GM12801 (cell line): ENCODE results near the gene ATOSA.

ENCODE experiments used
- CTCF ChIP-seq: IDR thresholded peaks from one replicate; pipeline ENCODE4 v1.5.1; 2011; ENCODE audit warnings: control low read depth; ENCODE audit not compliant: insufficient read length; ENCODE audit errors: extremely low read depth

Gene ATOSA

DNA sequence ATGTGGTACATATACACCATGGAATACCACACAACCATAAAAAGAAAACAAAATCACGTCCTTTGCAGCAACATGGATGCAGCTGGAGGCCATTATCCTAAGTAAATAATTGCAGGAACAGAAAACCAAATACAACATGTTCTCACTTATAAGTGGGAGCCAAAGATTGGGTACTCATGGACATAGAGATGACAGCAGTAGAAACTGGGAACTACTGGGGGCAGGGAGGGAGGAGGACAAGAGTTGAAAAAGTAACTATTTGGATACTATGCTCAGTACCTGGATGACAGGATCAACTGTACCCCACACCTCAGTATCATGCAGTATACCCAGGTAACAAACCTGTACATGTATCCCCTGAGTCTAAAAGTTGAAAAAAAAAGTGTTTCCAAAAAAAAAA lies 23.2 kb upstream of the ATOSA start:
- TF ChIP-seq CTCF: no peak

- TF ChIP-seq CTCF: no peak
These were observed 20.3 kb upstream of the ATOSA start for GRCh38 chr15:52699457-52699856.

GRCh38 chr15:52698514-52698913 lies 19.3 kb upstream of the ATOSA start:
- TF ChIP-seq CTCF: no peak

- TF ChIP-seq CTCF: no peak
These were observed 17.9 kb upstream of the ATOSA start for GRCh38 chr15:52697051-52697450.

GRCh38 chr15:52695154-52695553 lies 16.0 kb upstream of the ATOSA start:
- TF ChIP-seq CTCF: no peak

DNA sequence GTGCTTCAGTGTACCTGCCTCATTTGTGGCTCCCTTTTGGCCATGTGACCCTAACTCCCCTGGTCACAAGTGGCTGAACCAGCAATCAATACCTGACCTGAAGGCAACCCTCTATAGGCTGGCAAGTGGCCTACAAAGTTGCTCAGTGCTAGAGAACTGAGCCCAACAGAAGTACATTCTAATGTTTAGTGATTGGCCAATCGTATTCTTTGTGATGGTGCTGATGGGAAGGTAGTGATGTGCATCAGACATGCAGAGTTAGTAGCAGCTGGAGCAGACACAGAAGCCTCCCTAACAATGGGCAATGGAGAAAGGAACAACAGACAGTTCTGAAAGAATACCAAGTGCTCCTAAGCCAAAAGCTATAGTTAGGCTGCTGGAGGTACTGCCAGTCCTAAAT lies 10.4 kb upstream of the ATOSA start:
- no peak for TF ChIP-seq CTCF

GRCh38 chr15:52683580-52683979 lies 4.4 kb upstream of the ATOSA start:
- TF ChIP-seq CTCF: no peak

- TF ChIP-seq CTCF: no peak
These were observed 3.6 kb upstream of the ATOSA start for GRCh38 chr15:52682781-52683180.
